ENCODE data around the gene CYB5RL. TPM values are rescaled to one million over a fixed set of nuclear protein-coding genes. Genes with fewer than 3 reads are reported as not detected.
A peak's percentile ranks its signal among the peaks of the same experiment; 100 is the strongest.

CYB5RL gene
- total RNA-seq, 4 donors from 2014 or later, result 1.3 to 11.6 (median 6.6) TPM

DNA sequence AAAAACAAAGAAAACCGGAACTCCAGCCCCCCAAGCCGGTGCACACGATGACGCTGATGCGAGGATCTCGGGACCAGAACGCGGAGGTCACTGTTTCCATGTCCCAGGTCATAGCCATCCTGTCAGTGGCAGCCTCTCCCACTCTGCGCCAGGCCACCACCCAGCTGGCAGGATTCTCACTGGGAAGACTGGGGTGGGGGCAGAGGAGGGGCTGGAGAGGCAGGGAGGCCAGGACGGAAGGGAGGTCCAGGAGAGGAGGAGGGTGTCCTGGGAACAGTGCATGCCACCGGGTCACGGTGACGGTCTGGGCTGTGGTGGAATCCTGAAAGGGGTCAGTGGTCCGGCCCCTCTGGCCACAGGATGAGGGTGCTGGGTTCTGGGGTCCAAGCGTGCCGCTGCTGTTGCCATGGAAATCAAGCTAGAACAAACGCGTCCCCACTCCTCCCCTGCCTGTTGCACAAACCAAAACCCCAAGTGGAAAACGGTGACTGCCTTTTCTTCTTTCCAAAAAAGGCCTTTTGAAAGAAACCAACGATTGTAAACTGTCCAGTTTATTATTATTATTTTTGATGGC lies 26.2 kb upstream of the CYB5RL start:
- Histone ChIP-seq H3K4me3 (no peak overlapping the region), H3K27ac (no peak overlapping the region), H3K27me3 (no peaks in the 10 kb centered on the region), H3K36me3 (no peaks in the 10 kb centered on the region), H3K9me3 (no peaks in the 10 kb centered on the region), H3K4me1 (peaks cover 0 to 14% of the 10 kb centered on the region in 2 donors)
- no peak for DNase-seq
- intact Hi-C loops (cut with DNase I; ENCODE audit: low total_unique reads), result no loop called here
- TF ChIP-seq POLR2A (IDR thresholded peaks at IDR 0.05), result no peak
- TF ChIP-seq CTCF (IDR thresholded peaks at IDR 0.05), result no peak

DNA sequence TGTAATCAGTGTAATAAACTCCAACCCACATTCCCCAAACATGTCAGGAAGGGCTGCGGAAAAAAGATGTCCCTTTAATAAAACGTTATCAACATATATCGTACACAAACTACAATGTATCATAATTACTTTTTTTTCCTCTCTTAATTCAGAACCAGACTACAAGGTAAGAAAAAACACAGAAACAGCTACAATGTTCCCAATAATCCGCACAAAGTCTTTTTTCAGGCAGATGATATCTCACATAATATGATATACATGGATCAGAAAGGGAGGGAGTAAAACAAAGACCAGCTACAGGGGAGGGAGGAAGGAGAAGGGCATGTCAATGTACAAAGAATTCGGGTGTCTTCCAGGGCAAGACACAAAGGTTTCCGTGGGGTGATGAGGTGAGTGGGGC lies 25.5 kb upstream of the CYB5RL start:
- no peak for DNase-seq
- TF ChIP-seq CTCF (IDR thresholded peaks at IDR 0.05) (no peak), POLR2A (IDR thresholded peaks at IDR 0.05) (no peak)
- Histone ChIP-seq H3K9me3 (no peaks in the 10 kb centered on the region), H3K27ac (no peak overlapping the region), H3K4me3 (no peak overlapping the region), H3K36me3 (no peaks in the 10 kb centered on the region), H3K4me1 (peaks cover 0 to 18% of the 10 kb centered on the region in 2 donors), H3K27me3 (no peaks in the 10 kb centered on the region)
- intact Hi-C loops (cut with DNase I; ENCODE audit: low total_unique reads), result no loop called here

DNA sequence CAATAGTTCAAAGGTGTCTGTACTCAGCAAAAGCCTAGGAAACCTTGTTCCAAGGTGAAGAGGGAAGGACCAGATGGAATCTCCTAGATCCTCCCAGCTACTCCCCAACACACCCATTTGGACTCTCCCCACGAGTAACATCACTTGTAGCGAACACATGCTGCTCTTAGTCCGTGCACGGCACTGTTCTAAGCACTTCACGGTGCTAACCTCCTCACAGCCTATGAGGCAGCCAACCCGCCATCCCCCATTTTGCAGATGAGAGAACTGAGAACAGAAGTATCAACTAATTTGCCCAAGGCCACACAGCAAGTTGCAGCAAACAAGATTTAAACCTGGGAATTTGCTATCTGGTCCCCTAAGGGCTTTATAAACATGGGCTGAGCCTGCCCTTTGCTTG lies 24.4 kb upstream of the CYB5RL start:
- no peak for DNase-seq
- Histone ChIP-seq H3K4me3 (no peak overlapping the region), H3K4me1 (peaks cover 0 to 10% of the 10 kb centered on the region in 2 donors), H3K9me3 (no peaks in the 10 kb centered on the region), H3K27me3 (no peaks in the 10 kb centered on the region), H3K27ac (peak overlapping the region in 1 of 2 donors; percentile 57), H3K36me3 (no peaks in the 10 kb centered on the region)
- TF ChIP-seq POLR2A (IDR thresholded peaks at IDR 0.05) (no peak), CTCF (IDR thresholded peaks at IDR 0.05) (no peak)
- intact Hi-C loops (cut with DNase I; ENCODE audit: low total_unique reads), result no loop called here

DNA sequence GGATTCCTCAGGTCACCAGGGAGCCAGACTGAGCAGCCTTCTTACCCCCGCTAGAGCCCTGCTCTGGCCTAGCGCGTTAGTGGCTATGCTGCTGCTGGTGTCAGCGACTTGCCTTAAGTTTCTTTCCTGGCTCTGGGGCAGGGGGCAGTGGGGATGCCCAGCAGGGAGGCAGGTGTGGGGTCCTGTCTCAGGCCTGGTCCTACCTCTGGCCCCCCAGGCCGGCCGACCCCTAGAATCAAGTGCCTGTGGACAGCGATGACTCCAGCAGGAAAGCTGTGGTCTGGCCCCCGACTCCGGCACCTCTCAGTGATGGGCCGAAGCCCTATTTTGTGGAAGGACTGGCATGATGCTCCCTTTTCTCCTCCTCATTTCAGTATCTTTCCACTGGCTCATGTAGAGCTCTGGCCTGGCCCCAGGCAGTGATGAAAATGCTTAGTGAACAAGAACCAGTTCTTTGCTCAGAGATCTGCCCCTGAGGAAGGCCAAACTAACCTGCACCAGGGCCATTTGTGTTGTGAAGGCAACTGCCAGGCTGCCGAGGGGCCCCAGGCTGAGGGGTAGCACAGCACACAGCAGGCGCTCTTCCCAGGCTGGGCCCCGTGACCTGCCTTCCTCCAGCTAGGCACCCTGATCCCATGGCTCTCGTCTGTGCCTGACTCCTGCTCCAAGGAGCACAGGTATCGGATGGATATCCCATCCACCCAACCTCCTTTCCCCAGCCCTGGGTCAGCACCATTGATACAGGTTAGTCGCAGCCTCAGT lies 23.8 kb upstream of the CYB5RL start:
- TF ChIP-seq POLR2A (IDR thresholded peaks at IDR 0.05), result no peak
- no peak for TF ChIP-seq CTCF (IDR thresholded peaks at IDR 0.05)
- peak overlapping the region; percentile 57 to 59 for H3K27ac ChIP-seq
- H3K27me3 ChIP-seq, result no peaks in the 10 kb centered on the region
- H3K9me3 ChIP-seq, result no peaks in the 10 kb centered on the region
- no peak overlapping the region for H3K4me3 ChIP-seq
- no peaks in the 10 kb centered on the region for H3K36me3 ChIP-seq
- H3K4me1 ChIP-seq, result peaks cover 0 to 5% of the 10 kb centered on the region in 2 donors
- intact Hi-C loops (cut with DNase I; ENCODE audit: low total_unique reads), result no loop called here
- peak; percentile 44 to 57 for DNase-seq

DNA sequence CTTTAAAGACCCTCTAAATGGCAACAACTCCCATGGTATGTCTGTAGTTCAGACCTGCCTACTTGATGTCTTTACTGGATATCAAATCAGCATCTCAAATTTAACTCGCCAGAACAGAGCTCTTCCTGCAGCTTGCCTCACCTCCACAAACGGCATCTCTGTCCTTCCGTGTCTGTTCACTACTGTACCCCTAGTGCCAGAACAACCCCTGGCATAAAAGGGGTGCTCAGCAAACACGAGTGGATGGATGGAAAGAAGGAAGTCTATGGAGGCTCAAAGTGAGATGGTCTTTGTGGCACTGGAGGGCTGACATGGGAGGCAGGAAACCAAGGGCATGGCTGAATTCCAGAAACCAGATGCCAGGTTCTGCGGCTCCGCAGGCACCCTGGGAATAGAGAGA lies 22.9 kb upstream of the CYB5RL start:
- Histone ChIP-seq H3K27ac (peak overlapping the region; percentile 57 to 59), H3K4me3 (no peak overlapping the region), H3K36me3 (no peaks in the 10 kb centered on the region), H3K9me3 (no peaks in the 10 kb centered on the region), H3K4me1 (peaks cover 0 to 5% of the 10 kb centered on the region in 2 donors), H3K27me3 (no peaks in the 10 kb centered on the region)
- TF ChIP-seq POLR2A (IDR thresholded peaks at IDR 0.05), result no peak
- no peak for TF ChIP-seq CTCF (IDR thresholded peaks at IDR 0.05)
- no peak for DNase-seq
- intact Hi-C loops (cut with DNase I; ENCODE audit: low total_unique reads), result no loop called here
